HG02642 (cell line): ENCODE data around the gene AGBL1.
"Not testable (repeated sequence)": the region's sequence is repeated elsewhere in the genome, so short reads cannot be mapped to it uniquely, and the experiment has no call there.

Source experiments
- ATAC-seq: cut with Tn5 transposase; IDR thresholded peaks from one replicate; pipeline ENCODE4 v1.9.1; 2021; ENCODE audit warnings: mild to moderate bottlenecking; ENCODE audit not compliant: unreplicated experiment, poor library complexity

Gene AGBL1

DNA sequence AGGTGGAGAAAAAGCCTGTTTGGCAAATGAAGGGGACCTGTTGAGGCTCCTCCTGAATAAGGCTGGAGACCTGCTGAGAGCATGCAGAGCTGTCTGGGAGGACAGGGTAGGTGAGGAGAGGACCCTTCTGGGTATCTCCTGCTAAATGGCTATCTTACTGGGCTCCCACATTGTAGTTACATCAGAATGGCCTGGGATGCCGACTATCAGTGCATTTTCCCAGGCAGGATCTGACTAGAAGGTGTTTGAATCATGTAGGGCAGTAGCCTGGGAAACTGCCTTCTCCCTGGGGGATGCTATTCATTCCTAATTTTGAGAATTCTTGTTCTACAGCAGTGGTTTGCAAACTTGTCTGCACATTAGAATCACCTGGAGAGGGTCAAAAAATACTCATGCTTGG lies 631 bp downstream of the AGBL1 start:
- ATAC-seq: no peak

DNA sequence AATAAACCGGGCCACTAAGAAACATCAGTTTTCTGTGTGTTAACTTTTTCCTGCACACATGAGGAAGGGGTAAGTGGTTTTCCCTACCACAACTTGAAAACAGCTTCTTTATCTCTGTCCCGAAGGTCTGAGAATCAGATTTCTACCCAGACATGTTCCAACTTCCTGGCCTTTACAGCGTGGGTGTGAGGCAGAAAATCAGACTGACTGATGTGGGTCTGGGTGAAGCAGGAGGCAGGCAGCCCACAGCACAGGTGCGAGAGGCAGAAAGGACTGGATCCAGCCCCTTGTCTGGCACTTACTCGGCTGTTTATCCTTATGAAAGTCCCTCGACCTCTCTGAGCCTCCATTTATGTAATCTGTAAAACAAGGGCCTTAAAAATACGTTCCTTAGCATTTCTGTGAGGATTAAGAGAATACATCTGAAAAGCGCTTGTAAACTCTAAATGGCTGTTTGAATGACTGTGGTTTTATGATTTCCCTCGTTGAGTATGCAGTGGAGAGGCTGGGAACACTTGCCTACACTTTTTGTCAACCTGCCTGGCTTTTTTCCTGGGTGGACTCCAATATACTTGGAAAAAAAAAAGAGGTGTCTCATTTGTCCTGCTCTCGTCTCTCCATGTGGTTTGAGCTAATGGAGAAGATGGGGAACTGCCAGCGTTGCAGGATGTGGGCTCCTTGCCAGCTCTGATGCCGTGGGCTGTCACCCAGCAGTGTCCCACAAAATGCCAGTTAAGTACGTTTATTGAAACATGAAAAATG lies 3.1 kb downstream of the AGBL1 start:
- no peak for ATAC-seq

DNA sequence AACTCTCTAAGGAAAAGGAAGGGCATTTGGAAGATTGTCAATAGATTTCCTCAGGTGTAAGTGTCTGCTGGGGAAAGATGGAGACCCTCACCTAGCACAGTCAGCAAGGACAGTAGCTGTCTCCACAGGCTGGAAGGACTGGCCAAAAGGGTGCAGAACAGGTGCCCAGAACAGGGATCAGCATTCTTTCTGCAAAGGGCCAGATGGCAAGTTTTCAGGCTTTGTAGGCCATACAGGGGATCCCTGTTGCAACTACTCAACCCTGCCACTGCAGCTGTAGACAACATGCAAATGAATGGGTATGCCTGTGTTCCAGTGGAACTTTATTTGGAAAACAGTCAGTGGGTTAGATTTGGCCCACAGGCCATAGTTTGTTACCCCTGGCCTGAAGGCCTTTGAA lies 8.1 kb downstream of the AGBL1 start:
- ATAC-seq: no peak

DNA sequence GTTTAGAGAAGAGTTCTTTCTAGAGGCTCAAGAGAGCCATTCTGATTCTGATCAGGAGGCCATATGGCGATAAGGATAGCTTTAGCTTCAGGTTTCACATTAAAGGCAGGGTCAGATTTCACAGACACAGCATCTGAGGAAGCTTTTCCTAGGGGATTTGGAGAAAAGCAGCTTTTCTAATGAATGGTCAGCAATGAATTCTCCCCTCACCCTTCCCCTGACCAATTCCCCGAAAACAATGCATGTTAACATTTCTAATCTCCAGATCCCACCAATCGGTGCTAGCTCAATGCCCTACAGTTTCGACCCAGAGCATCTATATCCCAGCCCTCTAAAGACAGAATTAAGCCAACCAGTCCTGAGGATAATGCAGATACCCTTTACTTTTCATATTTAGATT lies 9.8 kb downstream of the AGBL1 start:
- no peak for ATAC-seq

DNA sequence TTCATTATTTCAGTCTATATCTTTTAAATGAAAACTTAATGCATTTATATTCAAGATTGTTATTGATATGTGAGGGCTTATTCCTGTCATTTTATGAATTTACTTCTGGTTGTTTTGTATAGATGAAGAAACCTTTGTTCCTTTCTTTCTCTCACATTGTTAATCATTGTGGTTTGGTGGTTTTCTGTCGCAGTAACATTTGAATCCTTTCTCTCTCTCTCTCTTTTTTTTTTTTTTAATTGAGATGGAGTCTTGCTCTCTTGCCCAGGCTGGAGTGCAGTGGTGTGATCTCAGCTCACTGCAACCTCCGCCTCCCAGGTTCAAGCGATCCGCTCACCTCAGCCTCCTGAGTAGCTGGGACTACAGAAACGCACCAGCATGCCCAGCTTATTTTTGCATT lies 22.1 kb downstream of the AGBL1 start:
- ATAC-seq: no peak

DNA sequence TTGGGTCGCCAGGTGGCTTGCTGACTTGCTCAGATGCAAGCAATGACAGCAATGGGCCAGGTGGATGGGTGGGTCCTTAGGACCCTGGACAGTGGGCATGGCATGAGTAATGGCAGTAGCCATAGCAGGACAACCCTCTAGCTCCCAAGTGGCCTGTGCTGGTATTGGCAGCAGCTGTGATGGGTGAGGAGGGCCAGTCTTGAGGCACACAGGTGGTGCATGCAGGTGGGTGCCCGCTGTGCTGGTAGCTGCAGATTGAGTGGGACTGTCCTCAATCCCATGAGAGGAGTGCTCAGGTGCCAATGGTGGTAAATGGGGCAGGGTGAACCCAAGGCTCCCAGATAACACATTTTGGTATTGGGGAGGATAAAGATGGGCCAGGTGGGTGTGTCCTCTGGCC lies 24.2 kb downstream of the AGBL1 start:
- ATAC-seq: no peak

DNA sequence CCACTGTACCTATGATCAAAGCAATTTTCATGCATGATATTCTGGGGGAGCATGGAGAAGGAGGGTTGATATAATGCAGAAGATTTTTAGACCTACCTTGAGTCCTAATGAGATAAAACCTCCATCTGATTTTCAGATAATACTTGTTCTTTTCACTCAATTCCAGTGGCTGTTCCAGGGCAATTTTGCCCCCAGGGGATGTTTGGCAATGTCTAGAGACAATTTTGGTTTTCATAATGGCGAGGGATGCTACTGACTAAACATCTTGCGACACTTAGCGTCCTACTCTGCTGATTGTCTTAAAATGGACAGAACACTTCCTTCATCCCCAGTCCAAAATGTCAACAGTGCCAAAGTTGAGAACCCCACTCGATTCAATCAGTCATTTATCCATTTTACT lies 26.6 kb downstream of the AGBL1 start:
- ATAC-seq: no peak

DNA sequence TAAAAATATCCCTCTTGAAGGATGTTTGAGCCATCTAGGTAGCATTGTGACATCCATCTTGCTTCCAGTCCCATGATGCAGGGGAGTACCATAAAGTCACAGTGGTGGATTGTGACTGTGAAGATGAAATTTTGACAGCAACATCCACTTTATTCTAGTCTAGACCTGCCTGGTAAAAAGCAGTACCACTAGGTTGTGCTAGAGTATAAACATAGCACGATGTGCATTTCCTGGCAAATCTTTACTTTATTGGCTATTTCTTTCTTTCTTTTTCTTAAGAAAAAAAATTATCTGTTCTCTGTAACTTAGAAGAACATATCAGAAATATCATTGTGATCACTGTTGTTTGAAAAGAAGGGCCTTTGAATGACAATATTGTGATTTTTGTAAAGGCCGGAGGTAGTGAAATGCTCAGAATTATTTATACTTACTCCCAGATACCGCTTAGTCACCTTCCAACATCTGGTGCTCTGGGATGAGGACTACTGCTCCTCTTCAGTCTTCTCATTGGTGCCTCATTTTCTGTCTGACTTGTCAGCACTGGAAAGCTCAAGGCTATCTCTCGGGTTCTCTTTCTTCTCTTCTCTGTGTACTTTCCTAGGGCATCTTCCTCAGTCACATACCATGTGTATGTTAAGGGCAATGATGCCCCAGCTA lies 35.6 kb downstream of the AGBL1 start:
- ATAC-seq: no peak

DNA sequence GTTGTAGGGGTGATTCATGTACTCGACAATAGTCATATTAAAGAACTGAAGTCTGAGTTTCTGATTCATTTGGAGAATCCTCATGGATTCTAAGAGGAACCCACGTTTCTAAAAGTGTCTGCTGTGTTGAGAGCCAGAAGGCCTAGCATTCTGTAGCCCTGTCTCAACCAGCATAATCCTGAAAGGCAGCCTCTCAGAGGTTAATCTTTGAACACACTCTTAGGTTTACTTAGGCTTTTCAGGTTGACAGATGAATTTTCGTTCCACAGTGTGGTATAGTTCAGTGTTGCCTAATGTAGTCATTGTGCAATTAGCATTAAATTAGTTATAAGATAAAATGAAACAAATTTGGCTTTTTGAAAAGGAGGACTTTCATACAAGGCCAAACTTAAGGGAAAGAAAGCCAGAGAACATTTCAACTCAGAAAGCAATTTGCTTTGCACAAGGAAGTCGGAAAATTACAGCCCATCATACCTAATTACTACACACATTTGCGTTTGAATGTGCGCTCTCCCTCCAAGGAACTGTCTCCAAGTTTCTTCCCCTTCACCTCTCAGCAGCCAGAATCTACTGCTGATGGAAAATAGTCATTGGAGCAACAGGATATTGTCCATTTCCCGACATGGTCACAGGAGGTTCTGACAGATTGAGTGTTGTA lies 42.0 kb downstream of the AGBL1 start:
- ATAC-seq: no peak

DNA sequence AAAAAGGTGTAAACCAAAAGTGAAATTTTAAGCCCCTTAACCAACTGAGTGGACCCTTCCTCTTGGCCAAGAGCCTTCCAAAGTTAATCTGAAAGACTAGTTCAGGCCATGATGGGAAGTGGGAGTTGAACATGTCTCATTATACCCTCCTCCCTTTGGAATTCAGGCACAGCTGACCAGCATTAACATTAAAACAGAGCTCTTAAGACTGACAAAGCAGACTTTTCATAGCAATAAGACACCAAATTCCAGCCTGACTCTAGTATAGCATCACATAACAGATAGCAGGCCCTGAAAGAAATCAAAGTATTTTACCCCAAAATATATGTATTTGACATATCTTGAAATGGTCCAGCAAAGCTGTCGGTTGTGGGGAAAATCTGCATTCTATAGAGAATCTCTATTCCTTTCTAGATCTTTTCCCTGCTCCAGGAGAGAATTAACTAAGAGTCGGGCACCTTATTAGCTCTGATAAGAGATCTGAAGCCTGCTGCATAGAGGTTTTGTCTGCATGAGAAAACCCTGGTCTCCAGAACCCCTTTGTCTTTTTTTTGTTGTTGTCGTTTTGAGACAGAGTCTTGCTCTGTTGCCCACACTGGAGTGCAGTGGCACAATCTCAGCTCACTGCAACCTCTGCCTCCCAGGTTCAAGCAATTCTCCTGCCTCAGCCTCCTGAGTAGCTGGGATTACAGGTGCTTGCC lies 43.2 kb downstream of the AGBL1 start:
- ATAC-seq: not testable (repeated sequence)

DNA sequence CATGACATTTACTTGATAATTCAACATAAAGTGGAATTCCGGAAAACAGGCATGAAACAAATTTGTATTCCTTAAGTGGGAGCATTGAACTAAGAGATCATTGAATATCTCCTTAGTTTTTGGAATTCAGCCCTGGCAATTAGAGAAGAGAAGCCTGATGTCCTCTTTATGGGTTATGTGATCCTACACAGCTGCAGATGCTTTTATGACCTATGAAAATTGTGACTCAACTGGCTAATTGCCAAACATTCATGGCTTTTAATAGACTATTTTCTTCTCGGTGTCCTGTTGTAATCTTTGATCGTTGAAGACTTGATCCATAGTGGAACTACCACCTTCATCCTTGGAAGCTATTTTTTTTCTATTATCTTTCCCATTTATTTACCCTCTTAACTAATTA lies 46.1 kb downstream of the AGBL1 start:
- no peak for ATAC-seq

DNA sequence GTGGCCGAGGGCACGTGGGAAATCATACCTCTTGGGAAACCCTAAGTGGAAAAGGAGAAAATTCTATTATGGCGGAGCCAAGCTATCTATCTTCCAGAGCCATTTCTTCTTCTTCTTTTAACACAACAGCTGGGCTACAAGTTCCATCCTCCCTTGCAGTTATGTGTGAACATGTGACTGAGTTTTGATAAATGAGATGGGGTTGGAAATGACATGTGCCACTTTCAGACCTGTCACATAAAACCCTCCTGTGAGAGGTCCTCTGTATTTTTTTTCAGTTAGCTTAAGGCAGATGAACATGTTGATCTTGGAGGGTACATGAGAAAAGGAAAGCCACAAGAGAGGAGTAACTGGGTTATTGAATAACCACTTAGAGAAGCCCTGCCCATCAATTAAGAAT lies 47.9 kb downstream of the AGBL1 start:
- ATAC-seq: no peak

DNA sequence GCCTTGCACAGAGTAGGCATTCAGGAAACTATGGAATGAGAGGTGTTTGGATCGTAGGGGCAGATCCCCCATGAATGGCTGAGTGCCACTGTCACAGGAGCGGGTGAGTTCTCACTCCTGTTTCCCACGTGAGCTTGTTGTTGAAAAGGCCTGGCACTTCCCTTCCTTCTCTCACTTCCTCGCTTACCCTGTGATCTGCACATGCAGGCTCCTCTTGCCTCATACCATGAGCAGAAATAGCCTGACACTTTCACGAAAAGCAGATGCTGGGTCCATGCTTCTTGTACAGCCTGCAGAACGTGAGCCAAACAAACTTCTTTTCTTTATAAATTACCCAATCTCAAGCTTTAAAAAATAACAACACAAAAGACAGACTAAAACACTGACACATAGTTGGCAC lies 55.4 kb downstream of the AGBL1 start:
- ATAC-seq: no peak

DNA sequence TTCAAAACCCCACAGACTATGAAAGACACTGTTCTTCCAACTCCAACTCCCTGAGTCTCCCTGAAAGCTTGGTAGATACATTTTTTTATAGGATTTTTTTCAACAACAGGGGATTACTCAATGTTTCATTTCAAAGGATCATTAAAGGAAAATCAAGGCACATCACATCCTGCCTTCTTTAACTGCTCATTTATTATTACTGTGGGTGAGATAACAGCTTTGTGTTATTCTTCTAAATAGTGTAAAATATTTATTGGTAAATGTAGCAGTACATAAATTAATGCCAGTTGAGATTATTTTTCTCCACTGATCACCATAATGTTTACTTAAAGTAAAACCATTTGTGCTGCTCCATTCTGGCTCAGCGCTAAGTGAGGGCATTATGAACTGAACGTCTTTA lies 57.2 kb downstream of the AGBL1 start:
- no peak for ATAC-seq

DNA sequence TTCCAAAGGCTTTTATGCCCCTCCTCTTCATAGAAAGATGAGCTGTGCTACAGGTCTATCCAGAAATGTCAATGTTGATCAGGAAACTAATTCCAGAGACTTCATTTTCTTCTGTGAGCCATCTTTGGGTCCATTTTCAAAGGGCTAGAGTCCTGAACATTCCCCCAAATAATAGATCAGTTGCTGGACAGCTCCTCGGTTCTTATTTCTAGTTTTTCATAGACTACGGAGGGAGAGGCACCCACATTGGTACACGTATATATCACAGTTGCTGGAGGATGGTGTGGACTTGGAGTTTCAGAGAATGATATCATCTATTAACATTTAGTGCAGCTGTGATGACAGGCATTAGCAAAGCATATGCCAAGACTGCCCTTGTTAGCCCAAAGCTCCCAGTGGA lies 59.1 kb downstream of the AGBL1 start:
- ATAC-seq: no peak

DNA sequence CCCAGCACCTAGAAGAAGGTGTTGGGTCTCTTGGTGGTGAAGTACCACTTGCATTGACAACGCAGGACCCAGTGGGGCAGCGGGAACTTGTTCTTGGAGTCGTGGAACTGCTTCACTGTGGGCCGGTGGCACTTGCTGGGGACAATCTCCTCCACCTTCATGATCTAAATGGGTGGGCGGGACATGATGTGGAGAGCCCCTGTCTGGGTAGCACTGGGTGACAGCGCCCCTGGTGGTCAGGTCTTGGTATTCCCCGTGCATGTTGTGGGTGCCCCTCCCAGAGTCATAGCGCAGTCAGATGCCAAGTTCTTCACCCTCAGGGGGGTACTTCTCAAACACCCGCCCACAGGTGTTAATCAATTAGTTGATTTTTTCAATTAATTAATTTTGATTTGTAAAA lies 60.2 kb downstream of the AGBL1 start:
- ATAC-seq: no peak

DNA sequence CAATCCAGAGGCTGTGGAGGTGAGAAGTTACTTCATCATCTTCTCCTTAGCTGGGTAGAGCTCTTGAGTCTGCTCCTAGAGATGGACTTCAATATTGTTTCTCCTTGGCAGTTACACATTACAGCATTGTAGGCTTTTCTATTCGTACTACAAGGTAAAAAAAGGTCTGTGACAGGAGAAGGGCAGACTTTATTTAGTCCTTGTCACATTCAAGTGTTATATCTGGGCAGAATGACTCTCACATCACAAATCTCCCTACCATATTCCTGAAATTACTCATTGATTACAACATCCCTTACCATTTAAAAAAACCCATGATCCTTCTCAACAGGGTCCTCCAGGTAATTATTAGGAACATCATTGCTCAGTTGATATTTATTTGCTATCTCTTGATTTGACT lies 75.0 kb downstream of the AGBL1 start:
- ATAC-seq: no peak

DNA sequence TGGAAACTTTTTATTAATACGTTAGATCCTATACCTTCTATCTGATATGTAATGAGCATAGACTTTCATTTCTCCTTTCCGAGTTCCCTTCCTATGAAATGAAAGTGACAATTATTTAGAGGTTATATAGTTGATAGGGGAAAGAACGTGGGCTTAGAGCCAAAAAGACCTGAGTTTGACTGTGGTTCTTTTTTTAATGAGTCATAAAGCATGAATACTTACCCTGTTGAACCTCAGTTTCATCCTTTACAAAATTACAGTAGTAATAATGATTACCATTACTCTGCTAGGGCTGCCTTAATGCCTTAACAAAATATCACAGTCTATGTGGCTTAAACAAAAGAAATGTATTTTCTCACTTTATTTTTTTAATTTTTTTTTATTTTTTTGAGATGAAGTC lies 75.9 kb downstream of the AGBL1 start:
- no peak for ATAC-seq

DNA sequence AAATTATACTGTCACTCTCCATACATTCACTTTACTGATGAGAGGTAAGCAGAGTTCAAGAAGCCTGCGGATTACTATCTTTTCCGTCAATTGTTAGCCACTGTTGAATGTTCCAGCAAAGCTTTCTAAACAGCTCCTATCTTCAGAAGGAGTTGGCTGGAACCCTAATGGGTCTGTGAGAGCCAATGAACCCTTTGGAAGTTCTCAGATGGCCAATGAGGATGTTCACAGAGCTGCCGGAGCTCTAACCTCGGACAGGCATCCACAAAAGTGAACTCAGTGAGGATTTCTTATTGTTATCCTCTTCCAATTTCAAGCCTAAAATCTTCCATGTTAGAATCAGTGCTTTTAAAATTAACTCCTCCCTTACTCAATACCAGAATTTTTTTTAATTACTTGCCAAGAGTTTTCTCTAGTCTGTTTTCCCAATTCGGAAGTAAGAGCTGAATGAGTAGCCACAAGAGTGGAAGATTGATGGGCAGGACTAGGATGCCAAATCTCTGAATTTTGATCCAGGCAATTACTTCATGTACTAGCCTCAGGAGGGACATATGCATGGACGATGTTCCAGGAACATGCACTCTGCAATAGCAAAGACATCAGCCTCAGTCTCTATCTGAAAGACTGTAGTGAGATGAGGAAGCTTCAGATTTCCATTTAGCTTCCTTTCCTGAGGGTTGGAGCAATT lies 78.1 kb downstream of the AGBL1 start:
- ATAC-seq: no peak

DNA sequence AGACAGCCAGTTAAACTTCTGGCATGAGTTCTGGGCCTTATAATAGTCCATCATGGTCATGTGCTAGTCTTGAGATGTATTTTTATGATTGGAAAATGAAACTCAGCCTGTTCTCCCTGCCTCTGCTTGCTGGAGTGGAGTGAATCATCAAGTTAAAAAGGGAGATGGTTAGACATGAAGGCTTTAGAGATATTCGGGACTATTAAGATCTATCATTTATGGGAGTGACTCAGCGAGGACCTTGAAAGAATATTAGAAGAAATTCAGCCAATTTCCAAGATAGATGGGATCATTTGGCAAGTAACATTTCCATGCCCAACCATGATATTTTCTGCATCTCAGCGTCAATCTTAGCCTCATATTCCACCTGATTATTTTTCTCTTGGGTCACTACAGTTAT lies 79.8 kb downstream of the AGBL1 start:
- ATAC-seq: no peak

DNA sequence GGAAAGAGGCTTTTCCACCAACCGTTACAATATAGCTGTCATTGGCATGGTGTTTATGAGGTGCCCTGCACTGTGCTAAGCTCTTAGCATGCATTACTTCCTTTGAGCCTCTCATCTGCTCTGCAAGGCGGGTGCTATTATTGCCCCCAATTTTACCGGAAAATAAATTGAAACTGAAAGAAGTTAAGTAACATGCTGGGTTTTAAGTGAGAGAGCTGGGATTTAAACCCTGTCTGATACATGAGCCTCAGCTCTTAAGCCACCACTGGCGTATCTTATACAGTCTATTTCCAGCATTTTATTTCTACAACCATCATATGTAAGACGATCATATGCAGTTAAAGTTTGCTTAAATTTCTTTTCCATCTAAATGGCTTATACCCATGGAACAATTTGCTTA lies 81.6 kb downstream of the AGBL1 start:
- no peak for ATAC-seq
